WERI-Rb-1 (cell line): ENCODE data around the gene FIG4.
"Not testable (repeated sequence)": the region's sequence is repeated elsewhere in the genome, so short reads cannot be mapped to it uniquely, and the experiment has no call there.

ENCODE experiments used
- DNase-seq: peaks from one replicate; pipeline ENCODE4 v3.0.0-alpha.2; 2020
- H3K27ac ChIP-seq: fragments of 250-450 bp; sonication (Bioruptor Pico); 2 replicates; pipeline ENCODE4 v1.5.1; 2020; ENCODE audit warnings: mild to moderate bottlenecking, moderate library complexity
- H3K27me3 ChIP-seq: fragments of 250-450 bp; sonication (Bioruptor Pico); 2 replicates; pipeline ENCODE4 v1.5.1; 2021; ENCODE audit warnings: mild to moderate bottlenecking, low read depth, moderate library complexity; ENCODE audit not compliant: insufficient read depth, severe bottlenecking
- H3K36me3 ChIP-seq: fragments of 250-450 bp; sonication (Bioruptor Pico); 2 replicates; pipeline ENCODE4 v1.5.1; 2020; ENCODE audit warnings: mild to moderate bottlenecking, moderate library complexity
- H3K4me3 ChIP-seq: 2 replicates; pipeline ENCODE4 v1.5.1; 2011; ENCODE audit warnings: low read depth, mild to moderate bottlenecking, control low read depth, low read length
- H3K9me3 ChIP-seq: fragments of 250-450 bp; sonication (Bioruptor Pico); 2 replicates; pipeline ENCODE4 v1.5.1; 2021; ENCODE audit warnings: mild to moderate bottlenecking, moderate library complexity; ENCODE audit not compliant: severe bottlenecking
- TF ChIP-seq, protein P1 (sequence below): IDR thresholded peaks from 2 replicates; pipeline ENCODE4 v1.5.1; 2011; ENCODE audit warnings: low read depth, mild to moderate bottlenecking, control low read depth, inconsistent platforms, low read length

The FIG4 gene

DNA sequence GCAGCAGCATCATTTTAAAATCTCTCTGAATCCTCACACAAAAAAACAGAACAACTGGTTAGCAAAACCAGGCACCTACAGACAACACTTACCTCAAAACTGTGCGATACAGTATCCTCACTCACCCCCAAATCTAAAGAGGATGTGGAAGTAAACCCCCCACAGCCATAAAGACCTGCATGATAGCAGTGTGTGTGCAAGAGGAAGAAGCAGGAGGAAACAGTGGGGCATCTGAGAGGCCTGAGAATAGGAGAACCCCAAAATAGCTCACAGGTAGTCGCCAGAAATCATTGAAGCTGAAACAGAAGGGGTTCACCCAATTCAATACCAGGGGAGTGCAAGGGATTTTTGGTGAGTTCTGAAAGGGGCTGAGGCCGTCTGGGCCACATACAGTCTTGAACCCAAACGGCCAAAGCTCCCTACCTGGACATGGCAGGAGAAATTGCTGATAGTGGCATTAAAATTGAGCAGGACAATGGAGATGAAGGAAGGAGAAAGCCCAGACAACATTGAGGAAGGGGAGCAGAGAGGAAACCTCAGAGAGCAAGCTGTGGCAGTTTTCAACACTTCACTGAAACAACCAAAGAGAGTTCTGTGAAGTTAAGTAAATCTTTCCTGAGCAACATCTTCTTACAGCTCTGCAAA is 129.7 kb downstream of the FIG4 start:
- Histone ChIP-seq H3K4me3 (no peak overlapping the region), H3K27ac (no peak overlapping the region), H3K27me3 (no peaks in the 10 kb centered on the region), H3K36me3 (no peaks in the 10 kb centered on the region), H3K9me3 (no peaks in the 10 kb centered on the region)
- TF ChIP-seq, protein P1, sequence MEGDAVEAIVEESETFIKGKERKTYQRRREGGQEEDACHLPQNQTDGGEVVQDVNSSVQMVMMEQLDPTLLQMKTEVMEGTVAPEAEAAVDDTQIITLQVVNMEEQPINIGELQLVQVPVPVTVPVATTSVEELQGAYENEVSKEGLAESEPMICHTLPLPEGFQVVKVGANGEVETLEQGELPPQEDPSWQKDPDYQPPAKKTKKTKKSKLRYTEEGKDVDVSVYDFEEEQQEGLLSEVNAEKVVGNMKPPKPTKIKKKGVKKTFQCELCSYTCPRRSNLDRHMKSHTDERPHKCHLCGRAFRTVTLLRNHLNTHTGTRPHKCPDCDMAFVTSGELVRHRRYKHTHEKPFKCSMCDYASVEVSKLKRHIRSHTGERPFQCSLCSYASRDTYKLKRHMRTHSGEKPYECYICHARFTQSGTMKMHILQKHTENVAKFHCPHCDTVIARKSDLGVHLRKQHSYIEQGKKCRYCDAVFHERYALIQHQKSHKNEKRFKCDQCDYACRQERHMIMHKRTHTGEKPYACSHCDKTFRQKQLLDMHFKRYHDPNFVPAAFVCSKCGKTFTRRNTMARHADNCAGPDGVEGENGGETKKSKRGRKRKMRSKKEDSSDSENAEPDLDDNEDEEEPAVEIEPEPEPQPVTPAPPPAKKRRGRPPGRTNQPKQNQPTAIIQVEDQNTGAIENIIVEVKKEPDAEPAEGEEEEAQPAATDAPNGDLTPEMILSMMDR, result no peak
- DNase-seq, result no peak

DNA sequence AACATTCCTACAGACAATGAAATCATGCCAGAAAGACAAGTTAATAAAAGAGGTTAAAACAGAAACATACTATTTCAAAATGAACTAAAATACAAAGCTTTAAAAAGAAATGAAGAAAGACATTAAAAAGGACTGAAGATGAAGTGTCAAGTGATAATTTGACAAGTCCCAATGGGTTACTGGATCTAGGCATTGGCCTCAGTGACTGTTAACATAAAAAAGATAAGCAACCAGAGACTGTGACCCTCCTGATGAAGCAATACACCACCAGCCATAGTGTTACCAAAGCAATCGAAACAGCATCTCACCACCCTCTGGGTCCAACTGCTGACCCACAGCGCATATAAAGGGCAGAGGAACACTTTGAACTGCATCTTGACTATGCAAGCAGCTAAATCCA is 130.3 kb downstream of the FIG4 start:
- Histone ChIP-seq H3K9me3 (no peaks in the 10 kb centered on the region), H3K4me3 (no peak overlapping the region), H3K36me3 (no peaks in the 10 kb centered on the region), H3K27me3 (no peaks in the 10 kb centered on the region), H3K27ac (no peak overlapping the region)
- DNase-seq, result no peak
- TF ChIP-seq, protein P1, result no peak

GRCh38 chr6:109824105-109824504 is 133.0 kb downstream of the FIG4 start:
- Histone ChIP-seq H3K27ac (no peak overlapping the region), H3K4me3 (no peak overlapping the region), H3K36me3 (no peaks in the 10 kb centered on the region), H3K9me3 (no peaks in the 10 kb centered on the region), H3K27me3 (no peaks in the 10 kb centered on the region)
- TF ChIP-seq, protein P1, result no peak
- no peak for DNase-seq

- TF ChIP-seq, protein P1, result no peak
- H3K27me3 ChIP-seq, result no peaks in the 10 kb centered on the region
- H3K27ac ChIP-seq, result no peak overlapping the region
- no peaks in the 10 kb centered on the region for H3K36me3 ChIP-seq
- H3K9me3 ChIP-seq, result no peaks in the 10 kb centered on the region
- H3K4me3 ChIP-seq, result no peak overlapping the region
- no peak for DNase-seq
Measured at GRCh38 chr6:109826551-109826950, 135.5 kb downstream of the FIG4 start.

GRCh38 chr6:109831352-109831751 is 140.3 kb downstream of the FIG4 start:
- not testable (repeated sequence) for H3K36me3 ChIP-seq, H3K27me3 ChIP-seq, DNase-seq, H3K9me3 ChIP-seq, H3K27ac ChIP-seq, H3K4me3 ChIP-seq

- DNase-seq, result no peak
- no peak overlapping the region for H3K4me3 ChIP-seq
- H3K27ac ChIP-seq, result no peak overlapping the region
- no peaks in the 10 kb centered on the region for H3K36me3 ChIP-seq
- TF ChIP-seq, protein P1, result no peak
- no peaks in the 10 kb centered on the region for H3K9me3 ChIP-seq
- no peaks in the 10 kb centered on the region for H3K27me3 ChIP-seq
Measured at GRCh38 chr6:109834131-109834530, 143.0 kb downstream of the FIG4 start.
